IMR-90 (cell line): ENCODE data around the gene TNFRSF14. TPM values are rescaled to one million over a fixed set of nuclear protein-coding genes. Genes with fewer than 3 reads are reported as not detected.

ENCODE experiments used
- ATAC-seq: fragments of 200-7000 bp; cut with Tn5 transposase; 2 replicates; pipeline ENCODE4 v1.9.1; 2020; ENCODE audit warnings: low read depth, mild to moderate bottlenecking, moderate library complexity
- BruUV-seq: library from RNA; stranded (reverse); fragments of 400-500 nt; replicated peaks from 2 replicates; lab custom pipeline; 2021; lab: Mats Ljungman, UMichigan
- CTCF ChIA-PET: fragments of 300-600 bp; formaldehyde crosslinking; extraction: SDS; loops from one replicate; lab custom pipeline; 2021; ENCODE audit warnings: antibody characterized with exemption; lab: Yijun Ruan, JAX
- POLR2A ChIA-PET: fragments of 300-600 bp; sonication (Branson Sonifier 250); formaldehyde crosslinking; loops from one replicate; lab custom pipeline; 2022; ENCODE audit warnings: antibody characterized with exemption; ENCODE audit not compliant: unreplicated experiment; lab: Charles Lee
- DNase-seq: peaks from one replicate; pipeline ENCODE4 v3.0.0; 2013
- H2AFZ ChIP-seq: replicated peaks from 2 replicates; pipeline ENCODE3; 2013; ENCODE audit warnings: low read length, mild to moderate bottlenecking; ENCODE audit not compliant: poor library complexity
- H2AK5ac ChIP-seq: 2 replicates; pipeline ENCODE4 v1.6.1; 2013; ENCODE audit warnings: low read depth, low read length, inconsistent platforms
- H2AK9ac ChIP-seq: replicated peaks from 2 replicates; pipeline ENCODE3; 2013; ENCODE audit warnings: mild to moderate bottlenecking, low read depth, low read length, moderate library complexity; ENCODE audit not compliant: poor library complexity
- H2BK120ac ChIP-seq: 2 replicates; pipeline ENCODE4 v1.6.1; 2013; ENCODE audit warnings: low read depth, low read length, inconsistent platforms
- H2BK15ac ChIP-seq: 3 replicates; pipeline ENCODE4 v1.6.1; 2013; ENCODE audit warnings: low read depth, low read length, inconsistent platforms
- H2BK20ac ChIP-seq: 2 replicates; pipeline ENCODE4 v1.6.1; 2013; ENCODE audit warnings: low read depth, mild to moderate bottlenecking, inconsistent platforms, low read length, moderate library complexity
- H2BK5ac ChIP-seq: 2 replicates; pipeline ENCODE4 v1.6.1; 2013; ENCODE audit warnings: mild to moderate bottlenecking, low read depth, low read length, inconsistent platforms; ENCODE audit not compliant: poor library complexity, severe bottlenecking
- H3K14ac ChIP-seq: replicated peaks from 2 replicates; pipeline ENCODE4 v1.6.1; 2013; ENCODE audit warnings: low read depth, low read length, inconsistent platforms
- H3K18ac ChIP-seq: 2 replicates; pipeline ENCODE4 v1.6.1; 2013; ENCODE audit warnings: low read depth, low read length, control low read depth
- H3K23ac ChIP-seq: 2 replicates; pipeline ENCODE4 v1.6.1; 2013; ENCODE audit warnings: low read depth, low read length, inconsistent platforms
- H3K27ac ChIP-seq: 2 replicates; pipeline ENCODE4 v1.5.1; 2013; ENCODE audit warnings: mild to moderate bottlenecking, control low read depth, low read length; ENCODE audit not compliant: insufficient read depth
- H3K27me3 ChIP-seq: 2 replicates; pipeline ENCODE4 v1.6.1; 2013; ENCODE audit warnings: low read length; ENCODE audit not compliant: control insufficient read depth, insufficient read depth
- H3K36me3 ChIP-seq: 2 replicates; pipeline ENCODE4 v1.6.1; 2013; ENCODE audit warnings: low read length, mixed read lengths; ENCODE audit not compliant: control insufficient read depth, insufficient read depth
- H3K4ac ChIP-seq: 2 replicates; pipeline ENCODE4 v1.6.1; 2013; ENCODE audit warnings: low read depth, low read length, inconsistent platforms
- H3K4me1 ChIP-seq: 2 replicates; pipeline ENCODE4 v1.6.1; 2013; ENCODE audit warnings: low read length, mixed read lengths; ENCODE audit not compliant: control insufficient read depth, insufficient read depth
- H3K4me2 ChIP-seq: 2 replicates; pipeline ENCODE4 v1.6.1; 2013; ENCODE audit warnings: low read depth, mild to moderate bottlenecking, control low read depth, low read length, moderate library complexity
- H3K4me3 ChIP-seq: 2 replicates; pipeline ENCODE4 v1.5.1; 2013; ENCODE audit warnings: low read depth, mild to moderate bottlenecking, control low read depth, low read length, moderate library complexity; ENCODE audit not compliant: insufficient read depth
- H3K56ac ChIP-seq: 2 replicates; pipeline ENCODE4 v1.6.1; 2013; ENCODE audit warnings: low read length, inconsistent platforms; ENCODE audit not compliant: insufficient read depth; ENCODE audit errors: extremely low read depth
- H3K79me1 ChIP-seq, 2 experiments: 2 replicates each; pipeline ENCODE4 v1.6.1; 2013; ENCODE audit warnings: low read length in 2 of 2, inconsistent platforms in 1 of 2, low read depth in 1 of 2
- H3K9ac ChIP-seq: 2 replicates; pipeline ENCODE4 v1.6.1; 2013; ENCODE audit warnings: low read depth, low read length, control low read depth
- H3K9me1 ChIP-seq: 2 replicates; pipeline ENCODE4 v1.6.1; 2013; ENCODE audit warnings: low read length, inconsistent platforms; ENCODE audit not compliant: insufficient read depth
- H3K9me3 ChIP-seq: 2 replicates; pipeline ENCODE4 v1.6.1; 2013; ENCODE audit warnings: low read length; ENCODE audit not compliant: control insufficient read depth, insufficient read depth
- H4K20me1 ChIP-seq: 2 replicates; pipeline ENCODE4 v1.6.1; 2013; ENCODE audit warnings: low read length, inconsistent platforms; ENCODE audit not compliant: insufficient read depth
- H4K5ac ChIP-seq: 2 replicates; pipeline ENCODE4 v1.6.1; 2013; ENCODE audit warnings: mild to moderate bottlenecking, low read depth, low read length, control low read depth
- H4K8ac ChIP-seq, 2 experiments: 2 replicates each; pipeline ENCODE4 v1.6.1; 2013; ENCODE audit warnings: low read depth in 2 of 2, low read length in 2 of 2, control low read depth in 1 of 2, inconsistent platforms in 1 of 2
- H4K91ac ChIP-seq: 2 replicates; pipeline ENCODE4 v1.6.1; 2013; ENCODE audit warnings: low read depth, low read length, inconsistent platforms; ENCODE audit not compliant: insufficient read depth
- BHLHE40 ChIP-seq: fragments of 150-350 bp; IDR thresholded peaks from 2 replicates; pipeline ENCODE4 v1.6.1; 2016; ENCODE audit warnings: mild to moderate bottlenecking, low read depth, low read length
- CEBPB ChIP-seq: IDR thresholded peaks from 2 replicates; pipeline ENCODE4 v1.6.1; 2012; ENCODE audit warnings: low read depth, low read length, improper control_type of control experiment
- CHD1 ChIP-seq: IDR thresholded peaks from 2 replicates; pipeline ENCODE4 v1.6.1; 2012; ENCODE audit warnings: low read depth, low read length, improper control_type of control experiment
- FOS ChIP-seq: fragments of 150-350 bp; IDR thresholded peaks from 2 replicates; pipeline ENCODE4 v1.6.1; 2016; ENCODE audit warnings: low read depth, low read length
- MAFK ChIP-seq: IDR thresholded peaks from 2 replicates; pipeline ENCODE4 v1.6.1; 2012; ENCODE audit warnings: low read depth, low read length, improper control_type of control experiment
- MAZ ChIP-seq: IDR thresholded peaks from 2 replicates; pipeline ENCODE4 v1.6.1; 2012; ENCODE audit warnings: low read depth, mild to moderate bottlenecking, low read length, improper control_type of control experiment, moderate library complexity, borderline replicate concordance
- MXI1 ChIP-seq: IDR thresholded peaks from 2 replicates; pipeline ENCODE4 v1.6.1; 2012; ENCODE audit warnings: low read depth, mild to moderate bottlenecking, low read length, moderate library complexity, borderline replicate concordance
- NFE2L2 ChIP-seq: fragments of 150-350 bp; IDR thresholded peaks from 2 replicates; pipeline ENCODE4 v1.6.1; 2016; ENCODE audit warnings: low read depth, mild to moderate bottlenecking, low read length
- POLR2A ChIP-seq: IDR thresholded peaks from 2 replicates; pipeline ENCODE4 v1.6.1; 2012; ENCODE audit warnings: mild to moderate bottlenecking, low read depth, low read length
- RAD21 ChIP-seq: IDR thresholded peaks from 2 replicates; pipeline ENCODE4 v1.6.1; 2012; ENCODE audit warnings: low read length, improper control_type of control experiment
- RCOR1 ChIP-seq: IDR thresholded peaks from 2 replicates; pipeline ENCODE4 v1.6.1; 2012; ENCODE audit warnings: mild to moderate bottlenecking, low read length, improper control_type of control experiment; ENCODE audit not compliant: insufficient replicate concordance
- RFX5 ChIP-seq: IDR thresholded peaks from 2 replicates; pipeline ENCODE4 v1.8.0; 2012; ENCODE audit warnings: low read depth, mild to moderate bottlenecking, low read length, moderate library complexity
- SMC3 ChIP-seq: fragments of 150-350 bp; IDR thresholded peaks from 2 replicates; pipeline ENCODE4 v1.6.1; 2016; ENCODE audit warnings: low read depth, mild to moderate bottlenecking, antibody characterized with exemption, low read length, moderate library complexity
- WGBS, 2 experiments: methylation state at CpG; one replicate each; pipeline versions ENCODE4 v1.1.5 to v1.1.7; 2013; ENCODE audit warnings: missing lambda C conversion rate in 2 of 2; ENCODE audit not compliant: insufficient read length in 1 of 2; ENCODE audit errors: extremely low coverage in 2 of 2; 5-methylcytosine and 5-hydroxymethylcytosine counted together
- dilution Hi-C: fragments of 300-500 bp; cut with HindIII; formaldehyde crosslinking; loops from one replicate; pipeline ENCODE4 v1.14.3; 2018; ENCODE audit warnings: low sequenced_read_pairs; ENCODE audit not compliant: unreplicated experiment
- in situ Hi-C: fragments of 300-500 bp; cut with MboI; formaldehyde crosslinking; loops from 3 replicates; pipeline ENCODE4 v1.14.3; 2019; ENCODE audit warnings: low sequenced_read_pairs, inconsistent platforms, mixed read lengths
- intact Hi-C: fragments of 100-400 bp; cut with micrococcal nuclease; formaldehyde crosslinking; loops from 2 replicates; pipeline ENCODE4 v1.10.0; 2022
- polyA plus RNA-seq, 3 experiments: library from polyadenylated mRNA; depleted of rRNA; stranded (reverse); fragments of >200 nt; gene quantifications; 2 replicates each; pipeline ENCODE4 v1.2.3, GENCODE V29; 2012; ENCODE audit warnings: low replicate concordance in 1 of 3
- total RNA-seq: library from RNA; depleted of rRNA; stranded (reverse); fragments of >200 nt; gene quantifications from 2 replicates; pipeline ENCODE4 v1.2.3, GENCODE V29; 2012
- TF ChIP-seq, protein P1 (sequence below): fragments of 150-350 bp; IDR thresholded peaks from 2 replicates; pipeline ENCODE4 v1.6.1; 2016; ENCODE audit warnings: low read depth, mild to moderate bottlenecking, low read length, moderate library complexity, borderline replicate concordance
- TF ChIP-seq, protein P2 (sequence below): fragments of 150-350 bp; IDR thresholded peaks from 2 replicates; pipeline ENCODE4 v1.6.1; 2017; ENCODE audit warnings: mild to moderate bottlenecking, antibody characterized with exemption, low read length, low read depth
- TF ChIP-seq, protein P3 (sequence below): conservative IDR thresholded peaks from 2 replicates; pipeline ENCODE4 v1.5.1; 2012; ENCODE audit warnings: mild to moderate bottlenecking, low read depth, low read length, improper control_type of control experiment

Gene TNFRSF14
- total and polyA plus RNA-seq, 2 of the 4 experiments (the other 2 are of a cell fraction): 1.3 to 4.2 TPM

DNA sequence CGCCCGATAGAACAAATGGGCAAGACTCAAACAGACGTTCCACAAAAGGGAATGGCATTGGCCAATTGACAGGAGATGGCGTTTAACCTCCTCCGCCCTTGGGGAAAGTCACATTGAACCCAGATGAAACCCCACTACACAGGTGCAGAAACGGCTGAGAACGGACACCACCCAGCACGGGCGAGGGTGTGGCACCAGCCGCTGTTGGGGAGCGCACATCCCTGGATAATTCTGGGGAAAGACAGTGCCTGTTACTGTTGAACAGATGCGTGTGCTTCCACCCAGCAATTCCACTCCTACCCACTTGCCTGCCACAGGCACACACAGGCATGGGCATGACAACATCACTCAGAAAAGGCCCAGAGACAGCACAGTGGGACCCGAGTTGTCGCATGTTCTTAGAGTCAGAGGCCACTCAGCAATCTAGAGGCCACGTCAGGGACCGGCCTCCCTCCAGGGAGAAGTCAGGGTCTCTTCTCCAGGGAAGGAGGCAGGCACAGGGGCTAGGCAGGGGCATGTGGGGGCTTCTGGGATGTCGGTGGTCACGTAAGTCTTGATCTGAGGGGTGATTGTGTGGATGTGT lies 45.6 kb downstream of the TNFRSF14 start:
- 66% methylated on average over 4 of the region's 18 CpGs; no CpG with 5 or more reads in 1 of the 2 experiments for WGBS, 2 experiments
- no TSS peak for BruUV-seq

More for the DNA sequence above, 45.6 kb downstream of the TNFRSF14 start:
- H3K9ac ChIP-seq: no peak overlapping the region
- no peak overlapping the region for H2BK15ac ChIP-seq
- H3K23ac ChIP-seq: no peak overlapping the region
- DNase-seq (no peak), ATAC-seq (no peak)
- H4K20me1 ChIP-seq: no peaks in the 10 kb centered on the region
- no peak overlapping the region for H2AK5ac ChIP-seq
- H2AK9ac ChIP-seq: no peak overlapping the region
- no peak overlapping the region for H3K4ac ChIP-seq
- H3K9me1 ChIP-seq: no peaks in the 10 kb centered on the region
- no peaks in the 10 kb centered on the region for H3K79me1 ChIP-seq
- no peak overlapping the region for H2BK20ac ChIP-seq
- no peak overlapping the region for H4K5ac ChIP-seq
- in situ Hi-C loops: no loop called here
- dilution Hi-C loops: no loop called here
- H3K27me3 ChIP-seq: no peaks in the 10 kb centered on the region; the same call in 1 of the 2 replicates
- ChIA-PET CTCF (no interaction called here), POLR2A (no interaction called here)
- no peak overlapping the region for H2AFZ ChIP-seq
- H3K18ac ChIP-seq: no peak overlapping the region
- H3K4me3 ChIP-seq: no peak overlapping the region
- no peak overlapping the region for H2BK5ac ChIP-seq
- no peak overlapping the region for H4K8ac ChIP-seq
- no peak overlapping the region for H3K4me2 ChIP-seq
- TF ChIP-seq RCOR1: no peak
- TF ChIP-seq FOS: no peak
- TF ChIP-seq RAD21: no peak
- no peak for TF ChIP-seq MAFK
- TF ChIP-seq, protein P1, sequence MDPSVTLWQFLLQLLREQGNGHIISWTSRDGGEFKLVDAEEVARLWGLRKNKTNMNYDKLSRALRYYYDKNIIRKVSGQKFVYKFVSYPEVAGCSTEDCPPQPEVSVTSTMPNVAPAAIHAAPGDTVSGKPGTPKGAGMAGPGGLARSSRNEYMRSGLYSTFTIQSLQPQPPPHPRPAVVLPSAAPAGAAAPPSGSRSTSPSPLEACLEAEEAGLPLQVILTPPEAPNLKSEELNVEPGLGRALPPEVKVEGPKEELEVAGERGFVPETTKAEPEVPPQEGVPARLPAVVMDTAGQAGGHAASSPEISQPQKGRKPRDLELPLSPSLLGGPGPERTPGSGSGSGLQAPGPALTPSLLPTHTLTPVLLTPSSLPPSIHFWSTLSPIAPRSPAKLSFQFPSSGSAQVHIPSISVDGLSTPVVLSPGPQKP: no peak
- TF ChIP-seq MAZ: no peak
- no peak for TF ChIP-seq RFX5
- TF ChIP-seq NFE2L2: no peak
- TF ChIP-seq CEBPB: no peak
- no peak for TF ChIP-seq POLR2A
- TF ChIP-seq SMC3: no peak
- TF ChIP-seq, protein P2, sequence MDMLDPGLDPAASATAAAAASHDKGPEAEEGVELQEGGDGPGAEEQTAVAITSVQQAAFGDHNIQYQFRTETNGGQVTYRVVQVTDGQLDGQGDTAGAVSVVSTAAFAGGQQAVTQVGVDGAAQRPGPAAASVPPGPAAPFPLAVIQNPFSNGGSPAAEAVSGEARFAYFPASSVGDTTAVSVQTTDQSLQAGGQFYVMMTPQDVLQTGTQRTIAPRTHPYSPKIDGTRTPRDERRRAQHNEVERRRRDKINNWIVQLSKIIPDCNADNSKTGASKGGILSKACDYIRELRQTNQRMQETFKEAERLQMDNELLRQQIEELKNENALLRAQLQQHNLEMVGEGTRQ: no peak
- TF ChIP-seq CHD1: no peak
- TF ChIP-seq MXI1: no peak
- TF ChIP-seq, protein P3, sequence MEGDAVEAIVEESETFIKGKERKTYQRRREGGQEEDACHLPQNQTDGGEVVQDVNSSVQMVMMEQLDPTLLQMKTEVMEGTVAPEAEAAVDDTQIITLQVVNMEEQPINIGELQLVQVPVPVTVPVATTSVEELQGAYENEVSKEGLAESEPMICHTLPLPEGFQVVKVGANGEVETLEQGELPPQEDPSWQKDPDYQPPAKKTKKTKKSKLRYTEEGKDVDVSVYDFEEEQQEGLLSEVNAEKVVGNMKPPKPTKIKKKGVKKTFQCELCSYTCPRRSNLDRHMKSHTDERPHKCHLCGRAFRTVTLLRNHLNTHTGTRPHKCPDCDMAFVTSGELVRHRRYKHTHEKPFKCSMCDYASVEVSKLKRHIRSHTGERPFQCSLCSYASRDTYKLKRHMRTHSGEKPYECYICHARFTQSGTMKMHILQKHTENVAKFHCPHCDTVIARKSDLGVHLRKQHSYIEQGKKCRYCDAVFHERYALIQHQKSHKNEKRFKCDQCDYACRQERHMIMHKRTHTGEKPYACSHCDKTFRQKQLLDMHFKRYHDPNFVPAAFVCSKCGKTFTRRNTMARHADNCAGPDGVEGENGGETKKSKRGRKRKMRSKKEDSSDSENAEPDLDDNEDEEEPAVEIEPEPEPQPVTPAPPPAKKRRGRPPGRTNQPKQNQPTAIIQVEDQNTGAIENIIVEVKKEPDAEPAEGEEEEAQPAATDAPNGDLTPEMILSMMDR: no peak
- no peak for TF ChIP-seq BHLHE40
- no peak overlapping the region for H4K91ac ChIP-seq
- no peaks in the 10 kb centered on the region for H3K36me3 ChIP-seq
- intact Hi-C loops: no loop called here
- no peak overlapping the region for H3K56ac ChIP-seq
- H3K9me3 ChIP-seq: 0 out of 2 replicates have a peak, but pooled peaks cover 2% of the 10 kb centered on the region
- H3K14ac ChIP-seq: no peak overlapping the region
- no peak overlapping the region for H2BK120ac ChIP-seq
- no peaks in the 10 kb centered on the region for H3K4me1 ChIP-seq
- no peak overlapping the region for H3K27ac ChIP-seq
